Activated CD8-positive, alpha-beta memory T cell treated with anti-CD3 and anti-CD28 coated beads for 48 hours (primary cell): ENCODE data around the gene WAPL.
A peak's percentile ranks its signal among the peaks of the same experiment; 100 is the strongest.
"Not testable (repeated sequence)": the region's sequence is repeated elsewhere in the genome, so short reads cannot be mapped to it uniquely, and the experiment has no call there.

Experiments
- DNase-seq, 3 experiments: peaks; one replicate each; pipeline ENCODE4 v3.0.0-alpha.2; 2020; ENCODE audit warnings: low read depth in 2 of 3, low spot score in 2 of 3

Gene WAPL

GRCh38 chr10:86521678-86522509 is at the start of gene WAPL:
Gene WAPL, minus strand, starts transcription at chr10:86521792. Its CDS starts 3,723 bp downstream, at chr10:86518069.
- DNase-seq: peak; percentile 79 to 92 (median 88)

GRCh38 chr10:86569335-86569734 is 47.7 kb upstream of the WAPL start:
- no peak for DNase-seq

GRCh38 chr10:86566518-86566917 is 44.9 kb upstream of the WAPL start:
- not testable (repeated sequence) for DNase-seq

GRCh38 chr10:86563338-86563737 is 41.7 kb upstream of the WAPL start:
- not testable (repeated sequence) for DNase-seq

GRCh38 chr10:86558695-86559094 is 37.1 kb upstream of the WAPL start:
- DNase-seq: not testable (repeated sequence)

- DNase-seq: no peak
These were observed 35.5 kb upstream of the WAPL start for GRCh38 chr10:86556933-86557649.

- DNase-seq: no peak
These were observed 34.9 kb upstream of the WAPL start for GRCh38 chr10:86556532-86556931.

GRCh38 chr10:86553639-86554038 is 32.0 kb upstream of the WAPL start:
- DNase-seq: no peak

- DNase-seq: no peak
These were observed 31.6 kb upstream of the WAPL start for GRCh38 chr10:86553213-86553612.

GRCh38 chr10:86547296-86547695 is 25.7 kb upstream of the WAPL start:
- DNase-seq: no peak

- no peak for DNase-seq
These were observed 23.5 kb upstream of the WAPL start for GRCh38 chr10:86545101-86545500.

GRCh38 chr10:86540016-86540415 is 18.4 kb upstream of the WAPL start:
- DNase-seq: no peak

- DNase-seq: no peak
These were observed 17.0 kb upstream of the WAPL start for GRCh38 chr10:86538547-86538946.

- not testable (repeated sequence) for DNase-seq
These were observed 16.4 kb upstream of the WAPL start for GRCh38 chr10:86538040-86538439.

- peak in 2 of 3 experiments; percentile 9 to 13 for DNase-seq
These were observed 14.8 kb upstream of the WAPL start for GRCh38 chr10:86536294-86536861.

- no peak for DNase-seq
These were observed 13.7 kb upstream of the WAPL start for GRCh38 chr10:86535132-86535882.

GRCh38 chr10:86533328-86533727 is 11.7 kb upstream of the WAPL start:
- no peak for DNase-seq

- DNase-seq: not testable (repeated sequence)
These were observed 7.1 kb upstream of the WAPL start for GRCh38 chr10:86528736-86529135.

- no peak for DNase-seq
These were observed 5.0 kb upstream of the WAPL start for GRCh38 chr10:86526606-86527005.

GRCh38 chr10:86525713-86526112 is 4.1 kb upstream of the WAPL start:
- not testable (repeated sequence) for DNase-seq
